HepG2 (cell line): Measurements from ENCODE around the gene SPCS2. TPM values are rescaled to one million over a fixed set of nuclear protein-coding genes. Genes with fewer than 3 reads are reported as not detected.
A peak's percentile ranks its signal among the peaks of the same experiment; 100 is the strongest.

Experiments used
- ATAC-seq: fragments of 200-7000 bp; cut with Tn5 transposase; 3 replicates; pipeline ENCODE4 v1.9.1; 2020; ENCODE audit warnings: mild to moderate bottlenecking, moderate library complexity
- BruUV-seq: library from RNA; stranded (reverse); fragments of 400-500 nt; replicated peaks from 2 replicates; lab custom pipeline; 2021; lab: Mats Ljungman, UMichigan
- CTCF ChIA-PET: fragments of 300-600 bp; formaldehyde crosslinking; extraction: SDS; loops from one replicate; lab custom pipeline; 2021; ENCODE audit warnings: low total read pairs, inconsistent platforms, low intra/inter-chr PET ratio; lab: Yijun Ruan, JAX
- POLR2A ChIA-PET: fragments of 350-600 bp; sonication (Branson Sonifier 250); formaldehyde crosslinking; loops from one replicate; lab custom pipeline; 2020; ENCODE audit warnings: antibody characterized with exemption, inconsistent platforms; lab: Yijun Ruan, JAX
- DNase-seq: peaks from one replicate; pipeline ENCODE4 v3.0.0-alpha.2; 2015; ENCODE audit warnings: low spot score
- FAIRE-seq: peaks from 3 replicates; lab custom pipeline; 2011; peaks lifted over from hg19 to GRCh38; lab: Jason Lieb, UNC
- H2AFZ ChIP-seq: one replicate; pipeline ENCODE4 v1.6.1; 2011; ENCODE audit warnings: low read length, inconsistent platforms
- H3K27ac ChIP-seq: fragments of 300-600 bp; 3 replicates; pipeline ENCODE4 v1.8.0; 2011; ENCODE audit warnings: mixed run types, mild to moderate bottlenecking, mixed read lengths, low read length, inconsistent platforms; ENCODE audit not compliant: insufficient read depth; ENCODE audit errors: extremely low read length
- H3K27me3 ChIP-seq, 2 experiments: fragments of 200-600 bp in 1 of 2; 2 replicates in 1 of 2; 3 replicates in 1 of 2; pipeline versions ENCODE4 v1.6.0 to v1.8.0; 2011; ENCODE audit warnings: low read length in 2 of 2, mild to moderate bottlenecking in 2 of 2, moderate library complexity in 2 of 2, inconsistent platforms in 1 of 2; ENCODE audit not compliant: insufficient read depth in 2 of 2, control insufficient read depth in 1 of 2
- H3K36me3 ChIP-seq, 2 experiments: fragments of 200-600 bp in 1 of 2; replicated peaks in 1 of 2; 2 replicates in 1 of 2; 3 replicates in 1 of 2; pipeline versions ENCODE4 v1.5.1 to v1.8.0; 2011; ENCODE audit warnings: low read length in 2 of 2, inconsistent platforms in 1 of 2; ENCODE audit not compliant: insufficient read depth in 2 of 2, control insufficient read depth in 1 of 2
- H3K4me1 ChIP-seq: 2 replicates; pipeline ENCODE4 v1.5.1; 2012; ENCODE audit warnings: low read length, inconsistent platforms; ENCODE audit not compliant: insufficient read depth
- H3K4me2 ChIP-seq: 2 replicates; pipeline ENCODE4 v1.6.0; 2011; ENCODE audit warnings: low read depth, low read length, inconsistent platforms
- H3K4me3 ChIP-seq, 3 experiments: fragments of 200-600 bp in 1 of 3; sonication (generic), shearing (Covaris generic) in 1 of 3; replicated peaks in 1 of 3; 2 replicates each; pipeline ENCODE4 v1.5.1; 2011 to 2016; ENCODE audit warnings: low read length in 3 of 3, inconsistent platforms in 2 of 3, low read depth in 2 of 3, mild to moderate bottlenecking in 2 of 3, control low read depth in 1 of 3, mixed read lengths in 1 of 3; ENCODE audit not compliant: insufficient read depth in 1 of 3
- H3K79me2 ChIP-seq: one replicate; pipeline ENCODE4 v1.6.1; 2011; ENCODE audit warnings: low read length, inconsistent platforms; ENCODE audit not compliant: insufficient read depth
- H3K9ac ChIP-seq: 2 replicates; pipeline ENCODE4 v1.6.0; 2011; ENCODE audit warnings: mild to moderate bottlenecking, low read depth, low read length, inconsistent platforms; ENCODE audit not compliant: insufficient read depth
- H3K9me3 ChIP-seq: 2 replicates; pipeline ENCODE4 v1.5.1; 2012; ENCODE audit warnings: mild to moderate bottlenecking, low read length
- H4K20me1 ChIP-seq: 2 replicates; pipeline ENCODE4 v1.6.0; 2011; ENCODE audit warnings: inconsistent platforms, mild to moderate bottlenecking, low read length, moderate library complexity; ENCODE audit not compliant: insufficient read depth
- AKAP8 ChIP-seq: sonication (generic); formaldehyde crosslinking; IDR thresholded peaks from 2 replicates; pipeline ENCODE4 v1.5.1; 2020; ENCODE audit warnings: mild to moderate bottlenecking, missing genetic modification reagents
- ATF1 ChIP-seq: IDR thresholded peaks from 2 replicates; pipeline ENCODE4 v1.6.1; 2016; ENCODE audit warnings: mild to moderate bottlenecking, control low read depth
- CAMTA2 ChIP-seq: sonication (generic); formaldehyde crosslinking; IDR thresholded peaks from 2 replicates; pipeline ENCODE4 v1.4.0; 2020; ENCODE audit warnings: mild to moderate bottlenecking, missing genetic modification reagents, borderline replicate concordance
- CREB1 ChIP-seq, 2 experiments: fragments of 450-650 bp in 1 of 2; IDR thresholded peaks; 2 replicates each; pipeline ENCODE4 v1.6.1; 2016 to 2017; ENCODE audit warnings: control low read depth in 1 of 2, mild to moderate bottlenecking in 1 of 2, missing compliant biosample characterization in 1 of 2, missing genetic modification characterization in 1 of 2
- FOXA1 ChIP-seq, 2 experiments: fragments of 450-650 bp in 1 of 2; sonication (generic) in 1 of 2; formaldehyde crosslinking in 1 of 2; IDR thresholded peaks; 2 replicates each; pipeline versions ENCODE4 v1.4.0 to v1.6.1; 2016 to 2020; ENCODE audit warnings: missing genetic modification reagents in 1 of 2
- FOXO1 ChIP-seq: sonication (generic); formaldehyde crosslinking; IDR thresholded peaks from 2 replicates; pipeline ENCODE4 v1.4.0; 2020; ENCODE audit warnings: missing genetic modification reagents
- ISL2 ChIP-seq: sonication (generic); formaldehyde crosslinking; IDR thresholded peaks from 2 replicates; pipeline ENCODE4 v1.5.0; 2020; ENCODE audit warnings: missing genetic modification reagents
- NR2F1 ChIP-seq, 2 experiments: fragments of 450-650 bp in 1 of 2; formaldehyde crosslinking in 1 of 2; IDR thresholded peaks; 2 replicates each; pipeline versions ENCODE4 v1.5.0 to v1.6.1; 2016 to 2020; ENCODE audit warnings: mild to moderate bottlenecking in 1 of 2, missing compliant biosample characterization in 1 of 2, missing genetic modification reagents in 1 of 2, moderate library complexity in 1 of 2
- PAX8 ChIP-seq: sonication (generic); formaldehyde crosslinking; IDR thresholded peaks from 2 replicates; pipeline ENCODE4 v1.8.0; 2022; ENCODE audit warnings: mild to moderate bottlenecking, missing genetic modification reagents, borderline replicate concordance
- SMC3 ChIP-seq: IDR thresholded peaks from 2 replicates; pipeline ENCODE4 v1.6.1; 2011; ENCODE audit warnings: low read length, improper control_type of control experiment
- ZC3H13 ChIP-seq: sonication (generic); formaldehyde crosslinking; IDR thresholded peaks from 2 replicates; pipeline ENCODE4 v1.8.1; 2023; ENCODE audit warnings: mild to moderate bottlenecking, missing genetic modification reagents, moderate library complexity
- ZNF414 ChIP-seq: sonication (generic); formaldehyde crosslinking; IDR thresholded peaks from 2 replicates; pipeline ENCODE4 v1.5.0; 2020; ENCODE audit warnings: missing genetic modification reagents
- ZNF432 ChIP-seq: sonication (generic); formaldehyde crosslinking; IDR thresholded peaks from 2 replicates; pipeline ENCODE4 v1.5.0; 2020; ENCODE audit warnings: missing genetic modification reagents, mild to moderate bottlenecking, borderline replicate concordance
- ZNF570 ChIP-seq: sonication (generic); formaldehyde crosslinking; IDR thresholded peaks from 2 replicates; pipeline ENCODE4 v1.4.0; 2020; ENCODE audit warnings: mild to moderate bottlenecking, missing genetic modification reagents, borderline replicate concordance
- ZNF670 ChIP-seq: sonication (generic); formaldehyde crosslinking; IDR thresholded peaks from 2 replicates; pipeline ENCODE4 v1.8.0; 2022; ENCODE audit warnings: mild to moderate bottlenecking, missing genetic modification reagents, borderline replicate concordance
- ZNF816 ChIP-seq: sonication (generic); formaldehyde crosslinking; IDR thresholded peaks from 2 replicates; pipeline ENCODE4 v1.8.0; 2022; ENCODE audit warnings: missing genetic modification reagents, mild to moderate bottlenecking, borderline replicate concordance
- WGBS: methylation state at CpG from one replicate; pipeline ENCODE4 v1.1.6; 2017; ENCODE audit warnings: low lambda C conversion rate; 5-methylcytosine and 5-hydroxymethylcytosine counted together
- in situ Hi-C: cut with HindIII; loops from 2 replicates; pipeline ENCODE4 v1.10.0; 2017; ENCODE audit warnings: low pct_unique_long_range_greater_than_20kb; ENCODE audit not compliant: extremely low pct_ligation_motif_present
- intact Hi-C: fragments of 100-400 bp; cut with micrococcal nuclease; formaldehyde crosslinking; loops from one replicate; pipeline ENCODE4 v1.10.0; 2022; ENCODE audit not compliant: unreplicated experiment
- polyA plus RNA-seq, 8 experiments: library from polyadenylated mRNA; depleted of rRNA in 3 of 8; stranded (reverse) in 7 of 8; unstranded in 1 of 8; fragments of >200 nt; fragmentation: Illumina TruSeq in 4 of 8; extraction: Trizol in 4 of 8; gene quantifications; 2 replicates each; pipeline versions ENCODE4 v1.2.1 to v1.2.3, GENCODE V29; 2011 to 2016; ENCODE audit warnings: low read depth in 4 of 8, missing spikeins in 1 of 8, mixed read lengths in 1 of 8; ENCODE audit not compliant: insufficient read depth in 1 of 8
- total RNA-seq, 5 experiments: library from RNA; depleted of rRNA; stranded (reverse); fragments of >200 nt; fragmentation: Illumina TruSeq; extraction: Trizol; gene quantifications; 2 replicates each; pipeline ENCODE4 v1.2.3, GENCODE V29; 2016; ENCODE audit warnings: low read depth in 1 of 5
- TF ChIP-seq, protein P1 (sequence below): sonication (generic); formaldehyde crosslinking; IDR thresholded peaks from 2 replicates; pipeline ENCODE4 v1.8.0; 2022; ENCODE audit warnings: mild to moderate bottlenecking, missing genetic modification reagents

The SPCS2 gene
- total and polyA plus RNA-seq, 2 of the 13 experiments (the other 11 are each of a cell fraction or from before 2014, with no cell fraction given), result 87.3 to 142 TPM

- Histone ChIP-seq H3K9me3 (no peaks in the 10 kb centered on the region), H3K4me3 (peak overlapping the region; percentile 91 to 98 (median 97)), H3K4me1 (peaks cover 39% of the 10 kb centered on the region), H3K4me2 (peak overlapping the region; percentile 82)
- peak; percentile 22 for DNase-seq
- TSS peak; percentile 89 for BruUV-seq
- no peak for FAIRE-seq
- no peak for TF ChIP-seq ISL2
- no peak for TF ChIP-seq FOXA1 (IDR thresholded peaks at IDR 0.05)
- no peak for TF ChIP-seq FOXA1 (CRISPR knock-in tag; IDR thresholded peaks at IDR 0.05)
- no peak for TF ChIP-seq ZNF570
- no peak for TF ChIP-seq NR2F1 (CRISPR knock-in tag; IDR thresholded peaks at IDR 0.05)
- TF ChIP-seq, protein P1, sequence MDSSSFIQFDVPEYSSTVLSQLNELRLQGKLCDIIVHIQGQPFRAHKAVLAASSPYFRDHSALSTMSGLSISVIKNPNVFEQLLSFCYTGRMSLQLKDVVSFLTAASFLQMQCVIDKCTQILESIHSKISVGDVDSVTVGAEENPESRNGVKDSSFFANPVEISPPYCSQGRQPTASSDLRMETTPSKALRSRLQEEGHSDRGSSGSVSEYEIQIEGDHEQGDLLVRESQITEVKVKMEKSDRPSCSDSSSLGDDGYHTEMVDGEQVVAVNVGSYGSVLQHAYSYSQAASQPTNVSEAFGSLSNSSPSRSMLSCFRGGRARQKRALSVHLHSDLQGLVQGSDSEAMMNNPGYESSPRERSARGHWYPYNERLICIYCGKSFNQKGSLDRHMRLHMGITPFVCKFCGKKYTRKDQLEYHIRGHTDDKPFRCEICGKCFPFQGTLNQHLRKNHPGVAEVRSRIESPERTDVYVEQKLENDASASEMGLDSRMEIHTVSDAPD (CRISPR knock-in tag), result 0 out of 2 replicates have a peak, but pooled peaks have one; percentile 1
- TF ChIP-seq, all 625 proteins: peak for 1
- in situ Hi-C loops, result no loop called here
- peak overlapping the region; percentile 96 for H2AFZ ChIP-seq
- intact Hi-C loops, result no loop called here
- POLR2A ChIA-PET, result interaction anchor here (1.0 to 2.0 kb wide), 5 partner anchors 10 to 195 kb away, joined by 3 to 8 read pairs (median 5); partner anchors contain the start of gene NEU3
- peaks cover 56% of the 10 kb centered on the region for H3K79me2 ChIP-seq
- CTCF ChIA-PET, result no interaction called here
- WGBS, result under 1% methylated on average over 9 of the region's 9 CpGs
- peak; percentile 77 for ATAC-seq
- H3K27ac ChIP-seq, result peak overlapping the region; percentile 81
- no peaks in the 10 kb centered on the region; a peak in 1 of 5 replicates for H3K27me3 ChIP-seq
- peak overlapping the region; percentile 96 for H3K9ac ChIP-seq
- H3K36me3 ChIP-seq, result peaks cover 0 to 8% of the 10 kb centered on the region in 2 experiments; a peak in 3 of 5 replicates
- peaks cover 6% of the 10 kb centered on the region for H4K20me1 ChIP-seq
Measured at GRCh38 chr11:74948546-74948897, 544 bp upstream of the SPCS2 start.

- CTCF ChIA-PET, result no interaction called here
- WGBS, result 2% methylated on average over 6 of the region's 6 CpGs
- Histone ChIP-seq H3K27ac (peak overlapping the region; percentile 81), H3K4me1 (peaks cover 49% of the 10 kb centered on the region), H2AFZ (no peak overlapping the region), H4K20me1 (peaks cover 11% of the 10 kb centered on the region), H3K9me3 (no peaks in the 10 kb centered on the region), H3K9ac (peak overlapping the region; percentile 96), H3K4me2 (peak overlapping the region; percentile 82), H3K27me3 (no peaks in the 10 kb centered on the region; a peak in 1 of 5 replicates), H3K4me3 (peak overlapping the region; percentile 91 to 98 (median 97)), H3K79me2 (peaks cover 68% of the 10 kb centered on the region), H3K36me3 (peaks cover 2 to 7% of the 10 kb centered on the region in 2 experiments; a peak in 3 of 5 replicates)
- no TSS peak for BruUV-seq
- DNase-seq (no peak), FAIRE-seq (no peak), ATAC-seq (no peak)
- in situ Hi-C loops (no loop called here), intact Hi-C loops (loop anchor here (1.0 kb wide), 1 partner anchor 39 kb away; the partner anchor contains the start of gene NEU3)
- POLR2A ChIA-PET, result interaction anchor here (2.0 kb wide), 1 partner anchor 11 kb away, joined by 6 read pairs; no protein-coding TSS in a partner anchor
- no peak for TF ChIP-seq ZNF432 (CRISPR knock-in tag)
- TF ChIP-seq SMC3, result no peak
- no peak for TF ChIP-seq FOXO1 (CRISPR knock-in tag)
- TF ChIP-seq ZNF816 (CRISPR knock-in tag), result 0 out of 2 replicates have a peak, but pooled peaks have one; percentile 52
- TF ChIP-seq PAX8 (CRISPR knock-in tag), result no peak
- no peak for TF ChIP-seq CAMTA2 (CRISPR knock-in tag)
- 0 out of 2 replicates have a peak, but pooled peaks have one; percentile 19 for TF ChIP-seq ZNF670 (CRISPR knock-in tag)
- no peak for TF ChIP-seq CREB1 (IDR thresholded peaks at IDR 0.05)
- no peak for TF ChIP-seq CREB1 (CRISPR knock-in tag; IDR thresholded peaks at IDR 0.05)
- TF ChIP-seq ATF1, result no peak
- no peak for TF ChIP-seq AKAP8
- TF ChIP-seq ZNF414 (CRISPR knock-in tag), result no peak
- TF ChIP-seq ZC3H13 (CRISPR knock-in tag), result no peak
Measured at GRCh38 chr11:74949753-74950137, 679 bp downstream of the SPCS2 start.
